WERI-Rb-1 (cell line): ENCODE results near the gene CNTNAP1.

Source experiments
- DNase-seq: peaks from one replicate; pipeline ENCODE4 v3.0.0-alpha.2; 2020
- H3K27ac ChIP-seq: fragments of 250-450 bp; sonication (Bioruptor Pico); 2 replicates; pipeline ENCODE4 v1.5.1; 2020; ENCODE audit warnings: mild to moderate bottlenecking, moderate library complexity
- H3K27me3 ChIP-seq: fragments of 250-450 bp; sonication (Bioruptor Pico); 2 replicates; pipeline ENCODE4 v1.5.1; 2021; ENCODE audit warnings: mild to moderate bottlenecking, low read depth, moderate library complexity; ENCODE audit not compliant: insufficient read depth, severe bottlenecking
- H3K36me3 ChIP-seq: fragments of 250-450 bp; sonication (Bioruptor Pico); 2 replicates; pipeline ENCODE4 v1.5.1; 2020; ENCODE audit warnings: mild to moderate bottlenecking, moderate library complexity
- H3K4me3 ChIP-seq: 2 replicates; pipeline ENCODE4 v1.5.1; 2011; ENCODE audit warnings: low read depth, mild to moderate bottlenecking, control low read depth, low read length
- H3K9me3 ChIP-seq: fragments of 250-450 bp; sonication (Bioruptor Pico); 2 replicates; pipeline ENCODE4 v1.5.1; 2021; ENCODE audit warnings: mild to moderate bottlenecking, moderate library complexity; ENCODE audit not compliant: severe bottlenecking
- CTCF ChIP-seq: IDR thresholded peaks from 2 replicates; pipeline ENCODE4 v1.5.1; 2011; ENCODE audit warnings: low read depth, mild to moderate bottlenecking, control low read depth, inconsistent platforms, low read length

CNTNAP1 gene

GRCh38 chr17:42697108-42697811 is 14.9 kb downstream of the CNTNAP1 start:
- Histone ChIP-seq H3K4me3 (no peak overlapping the region), H3K27ac (no peak overlapping the region), H3K36me3 (peaks cover 68% of the 10 kb centered on the region), H3K27me3 (no peaks in the 10 kb centered on the region), H3K9me3 (no peaks in the 10 kb centered on the region)
- DNase-seq, result no peak
- TF ChIP-seq CTCF, result no peak

- peaks cover 70% of the 10 kb centered on the region for H3K36me3 ChIP-seq
- DNase-seq, result peak; percentile 65
- no peak overlapping the region for H3K4me3 ChIP-seq
- no peaks in the 10 kb centered on the region for H3K27me3 ChIP-seq
- H3K27ac ChIP-seq, result no peak overlapping the region
- no peaks in the 10 kb centered on the region for H3K9me3 ChIP-seq
- no peak for TF ChIP-seq CTCF
Observed at GRCh38 chr17:42698736-42699414, 16.5 kb downstream of the CNTNAP1 start.

GRCh38 chr17:42699415-42699740 is 17.0 kb downstream of the CNTNAP1 start:
- DNase-seq, result no peak
- H3K4me3 ChIP-seq, result no peak overlapping the region
- H3K27me3 ChIP-seq, result no peaks in the 10 kb centered on the region
- H3K9me3 ChIP-seq, result no peaks in the 10 kb centered on the region
- TF ChIP-seq CTCF, result no peak
- no peak overlapping the region for H3K27ac ChIP-seq
- H3K36me3 ChIP-seq, result peaks cover 75% of the 10 kb centered on the region

DNA sequence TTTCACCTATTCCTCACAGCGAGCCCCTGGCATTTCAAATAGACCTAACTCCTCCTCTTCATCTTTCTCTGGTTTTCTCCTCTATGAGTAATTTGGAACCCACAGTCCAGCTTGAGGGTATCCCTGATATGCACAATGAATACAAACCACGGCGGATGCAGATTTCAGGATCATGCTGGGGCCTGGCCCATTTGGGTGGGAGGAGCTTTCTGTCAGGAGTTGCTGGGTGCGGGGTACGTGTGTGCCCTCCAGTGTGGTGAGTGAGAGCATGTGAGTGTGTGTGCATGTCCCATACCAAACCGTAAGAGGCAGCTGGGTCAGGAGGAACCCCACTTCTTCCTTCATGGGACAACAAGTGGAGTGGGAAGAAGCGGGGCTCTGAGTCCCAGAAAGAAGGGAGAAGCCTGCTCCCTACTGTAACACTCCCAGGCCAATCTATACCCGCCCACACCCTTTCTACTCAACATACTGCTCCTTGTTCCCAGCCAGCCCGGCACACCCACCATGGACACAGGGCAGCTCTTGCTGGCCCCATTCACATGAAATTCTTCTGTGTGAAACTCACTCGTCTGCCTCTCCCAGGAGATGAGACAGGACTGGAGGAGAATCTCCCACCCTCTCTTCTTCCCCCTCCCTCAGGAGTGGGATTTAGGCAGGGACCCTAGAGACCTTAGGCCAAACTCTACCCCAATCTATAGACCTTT is 18.4 kb downstream of the CNTNAP1 start:
- Histone ChIP-seq H3K27me3 (no peaks in the 10 kb centered on the region), H3K27ac (no peak overlapping the region), H3K4me3 (no peak overlapping the region), H3K9me3 (no peaks in the 10 kb centered on the region), H3K36me3 (peaks cover 76% of the 10 kb centered on the region)
- TF ChIP-seq CTCF, result no peak
- DNase-seq, result no peak

- H3K27me3 ChIP-seq, result no peaks in the 10 kb centered on the region
- no peak for TF ChIP-seq CTCF
- H3K36me3 ChIP-seq, result peaks cover 80% of the 10 kb centered on the region
- no peak for DNase-seq
- H3K27ac ChIP-seq, result no peak overlapping the region
- no peaks in the 10 kb centered on the region for H3K9me3 ChIP-seq
- H3K4me3 ChIP-seq, result no peak overlapping the region
Observed at GRCh38 chr17:42702446-42702845, 20.1 kb downstream of the CNTNAP1 start.
